Liver (tissue), 9 donors: Measurements from ENCODE around the gene ILRUN. TPM values are rescaled to one million over a fixed set of nuclear protein-coding genes. Genes with fewer than 3 reads are reported as not detected.

ENCODE experiments used
- DNase-seq: peaks from one replicate; pipeline ENCODE4 v3.0.0-alpha.2; 2017; ENCODE audit warnings: low spot score
- H3K27ac ChIP-seq, 2 donors: one replicate each; pipeline ENCODE4 v1.7.0; 2013; ENCODE audit warnings: inconsistent platforms in 2 of 2, low read length in 2 of 2, control low read depth in 1 of 2, low read depth in 1 of 2, mild to moderate bottlenecking in 1 of 2
- H3K27me3 ChIP-seq, 4 donors: one replicate each; pipeline versions ENCODE4 v1.6.1 to v1.7.0; 2013; ENCODE audit warnings: low read length in 3 of 4, inconsistent platforms in 1 of 4, mild to moderate bottlenecking in 1 of 4, moderate library complexity in 1 of 4; ENCODE audit not compliant: control insufficient read depth in 4 of 4, insufficient read depth in 4 of 4
- H3K36me3 ChIP-seq, 4 donors: one replicate each; pipeline versions ENCODE4 v1.6.1 to v1.7.0; 2013; ENCODE audit warnings: low read length in 3 of 4, mild to moderate bottlenecking in 3 of 4, low read depth in 1 of 4, moderate library complexity in 1 of 4; ENCODE audit not compliant: control insufficient read depth in 4 of 4, insufficient read depth in 3 of 4
- H3K4me1 ChIP-seq, 4 donors: one replicate each; pipeline versions ENCODE4 v1.6.1 to v1.7.0; 2013; ENCODE audit warnings: low read length in 3 of 4, mild to moderate bottlenecking in 3 of 4, moderate library complexity in 1 of 4; ENCODE audit not compliant: control insufficient read depth in 4 of 4, insufficient read depth in 4 of 4
- H3K4me3 ChIP-seq, 3 donors: one replicate each; pipeline versions ENCODE4 v1.6.1 to v1.7.0; 2013; ENCODE audit warnings: low read length in 3 of 3, control low read depth in 1 of 3, low read depth in 1 of 3, mild to moderate bottlenecking in 1 of 3
- H3K9ac ChIP-seq, 2 donors: one replicate each; pipeline ENCODE4 v1.7.0; 2013; ENCODE audit warnings: low read length in 2 of 2, mild to moderate bottlenecking in 2 of 2, moderate library complexity in 2 of 2, control low read depth in 1 of 2, low read depth in 1 of 2
- H3K9me3 ChIP-seq, 4 donors: one replicate each; pipeline versions ENCODE4 v1.6.1 to v1.7.0; 2013; ENCODE audit warnings: low read length in 3 of 4; ENCODE audit not compliant: control insufficient read depth in 4 of 4
- EGR1 ChIP-seq, 2 donors: IDR thresholded peaks; 2 replicates each; pipeline ENCODE4 v1.6.1; 2016 to 2018; ENCODE audit warnings: antibody characterized with exemption in 2 of 2, low read depth in 2 of 2
- FOXA1 ChIP-seq: IDR thresholded peaks from 2 replicates; pipeline ENCODE4 v1.6.1; 2016; ENCODE audit warnings: antibody characterized with exemption
- FOXA2 ChIP-seq: IDR thresholded peaks from 2 replicates; pipeline ENCODE4 v1.6.1; 2016; ENCODE audit warnings: antibody characterized with exemption
- GABPA ChIP-seq, 2 donors: IDR thresholded peaks in 1 of 2; conservative IDR thresholded peaks in 1 of 2; 2 replicates each; pipeline ENCODE4 v1.6.1; 2016; ENCODE audit warnings: antibody characterized with exemption in 2 of 2, mild to moderate bottlenecking in 1 of 2, moderate library complexity in 1 of 2
- HNF4A ChIP-seq, 2 donors: conservative IDR thresholded peaks; 2 replicates each; pipeline ENCODE4 v1.6.1; 2016; ENCODE audit warnings: antibody characterized with exemption in 2 of 2, mild to moderate bottlenecking in 2 of 2
- HNF4G ChIP-seq: IDR thresholded peaks from 2 replicates; pipeline ENCODE4 v1.6.1; 2016; ENCODE audit warnings: antibody characterized with exemption
- JUND ChIP-seq, 2 donors: IDR thresholded peaks; 2 replicates each; pipeline ENCODE4 v1.6.1; 2016; ENCODE audit warnings: antibody characterized with exemption in 2 of 2
- NR2F2 ChIP-seq: IDR thresholded peaks from 2 replicates; pipeline ENCODE4 v1.6.1; 2016; ENCODE audit warnings: antibody characterized with exemption
- RAD21 ChIP-seq, 2 donors: IDR thresholded peaks; 2 replicates each; pipeline ENCODE4 v1.6.1; 2016; ENCODE audit warnings: antibody characterized with exemption in 2 of 2, mild to moderate bottlenecking in 2 of 2
- RXRA ChIP-seq, 2 donors: IDR thresholded peaks; 2 replicates each; pipeline ENCODE4 v1.6.1; 2017 to 2018; ENCODE audit warnings: antibody characterized with exemption in 2 of 2, mild to moderate bottlenecking in 1 of 2
- SP1 ChIP-seq: IDR thresholded peaks from 2 replicates; pipeline ENCODE4 v1.6.1; 2018; ENCODE audit warnings: antibody characterized with exemption, mild to moderate bottlenecking
- TAF1 ChIP-seq: conservative IDR thresholded peaks from 2 replicates; pipeline ENCODE4 v1.6.1; 2016; ENCODE audit warnings: antibody characterized with exemption, mild to moderate bottlenecking
- YY1 ChIP-seq: IDR thresholded peaks from 2 replicates; pipeline ENCODE4 v1.6.1; 2016; ENCODE audit warnings: antibody characterized with exemption, mild to moderate bottlenecking
- WGBS: extraction: QIAGEN DNeasy Blood & Tissue Kit; methylation state at CpG from one replicate; pipeline ENCODE4 v1.1.7; 2013; 5-methylcytosine and 5-hydroxymethylcytosine counted together
- polyA plus RNA-seq, 2 donors: library from polyadenylated mRNA; stranded (reverse) in 1 of 2; unstranded in 1 of 2; fragments of 200-250 nt in 1 of 2; fragments of >200 nt in 1 of 2; fragmentation: Nextera tagmentation in 1 of 2; extraction: Ambion mirVana in 1 of 2; gene quantifications; one replicate each; pipeline versions ENCODE4 v1.2.1 to v1.2.3, GENCODE V29; 2013 to 2015
- total RNA-seq, 2 donors: library from RNA; depleted of rRNA; stranded (reverse); fragments of >200 nt; gene quantifications; one replicate each; pipeline ENCODE4 v1.2.3, GENCODE V29; 2014
- TF ChIP-seq, protein P1 (sequence below): IDR thresholded peaks from 2 replicates; pipeline ENCODE4 v1.6.1; 2016; ENCODE audit warnings: antibody characterized with exemption, mild to moderate bottlenecking
- TF ChIP-seq, protein P2 (sequence below): fragments of 150-350 bp; IDR thresholded peaks from 2 replicates; pipeline ENCODE4 v1.5.1; 2017; ENCODE audit warnings: improper control_type of control experiment, low read depth, low read length; ENCODE audit not compliant: missing input control
- TF ChIP-seq, protein P3 (sequence below): IDR thresholded peaks from 2 replicates; pipeline ENCODE4 v1.6.1; 2016; ENCODE audit warnings: antibody characterized with exemption
- TF ChIP-seq, protein P4 (sequence below): IDR thresholded peaks from 2 replicates; pipeline ENCODE4 v1.6.1; 2016; ENCODE audit warnings: antibody characterized with exemption
- donor health status: healthy.
- donor health status: healthy.
- donor health status: healthy.
- donor health status: healthy.
- donor health status: healthy.

The ILRUN gene
- total and polyA plus RNA-seq, 4 donors = 20.3 to 77.3 (median 46.2) TPM

DNA sequence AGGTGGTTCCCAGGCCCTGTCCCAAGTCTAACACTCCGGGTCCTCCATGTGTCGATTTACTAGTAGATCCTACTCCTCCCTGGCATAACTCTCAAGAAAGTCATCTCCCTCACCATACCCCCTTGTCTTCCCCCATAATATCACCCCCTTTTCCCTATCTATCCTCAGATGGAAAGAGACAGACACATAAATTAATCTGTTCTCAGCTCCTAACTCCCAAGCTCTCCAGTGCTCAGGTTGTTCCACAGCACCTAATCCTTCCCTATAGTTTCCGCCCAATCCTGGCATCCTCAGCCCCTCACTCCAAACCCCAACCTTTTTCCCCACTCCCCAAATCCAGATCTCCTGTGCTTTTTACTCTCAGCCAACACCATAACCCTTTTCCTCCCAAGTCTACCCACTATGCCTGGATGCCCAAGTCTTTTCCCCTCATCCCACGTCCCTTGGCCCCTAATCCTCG lies 808 bp downstream of the ILRUN start:
- no peaks in the 10 kb centered on the region for H3K27me3 ChIP-seq
- TF ChIP-seq, protein P1, sequence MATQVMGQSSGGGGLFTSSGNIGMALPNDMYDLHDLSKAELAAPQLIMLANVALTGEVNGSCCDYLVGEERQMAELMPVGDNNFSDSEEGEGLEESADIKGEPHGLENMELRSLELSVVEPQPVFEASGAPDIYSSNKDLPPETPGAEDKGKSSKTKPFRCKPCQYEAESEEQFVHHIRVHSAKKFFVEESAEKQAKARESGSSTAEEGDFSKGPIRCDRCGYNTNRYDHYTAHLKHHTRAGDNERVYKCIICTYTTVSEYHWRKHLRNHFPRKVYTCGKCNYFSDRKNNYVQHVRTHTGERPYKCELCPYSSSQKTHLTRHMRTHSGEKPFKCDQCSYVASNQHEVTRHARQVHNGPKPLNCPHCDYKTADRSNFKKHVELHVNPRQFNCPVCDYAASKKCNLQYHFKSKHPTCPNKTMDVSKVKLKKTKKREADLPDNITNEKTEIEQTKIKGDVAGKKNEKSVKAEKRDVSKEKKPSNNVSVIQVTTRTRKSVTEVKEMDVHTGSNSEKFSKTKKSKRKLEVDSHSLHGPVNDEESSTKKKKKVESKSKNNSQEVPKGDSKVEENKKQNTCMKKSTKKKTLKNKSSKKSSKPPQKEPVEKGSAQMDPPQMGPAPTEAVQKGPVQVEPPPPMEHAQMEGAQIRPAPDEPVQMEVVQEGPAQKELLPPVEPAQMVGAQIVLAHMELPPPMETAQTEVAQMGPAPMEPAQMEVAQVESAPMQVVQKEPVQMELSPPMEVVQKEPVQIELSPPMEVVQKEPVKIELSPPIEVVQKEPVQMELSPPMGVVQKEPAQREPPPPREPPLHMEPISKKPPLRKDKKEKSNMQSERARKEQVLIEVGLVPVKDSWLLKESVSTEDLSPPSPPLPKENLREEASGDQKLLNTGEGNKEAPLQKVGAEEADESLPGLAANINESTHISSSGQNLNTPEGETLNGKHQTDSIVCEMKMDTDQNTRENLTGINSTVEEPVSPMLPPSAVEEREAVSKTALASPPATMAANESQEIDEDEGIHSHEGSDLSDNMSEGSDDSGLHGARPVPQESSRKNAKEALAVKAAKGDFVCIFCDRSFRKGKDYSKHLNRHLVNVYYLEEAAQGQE = no peak
- TF ChIP-seq RXRA (IDR thresholded peaks at IDR 0.05) = no peak
- TF ChIP-seq NR2F2 = no peak
- TF ChIP-seq YY1 = no peak
- no peak for TF ChIP-seq FOXA2
- TF ChIP-seq FOXA1 = no peak
- TF ChIP-seq TAF1 = no peak
- no peak for TF ChIP-seq RAD21 (IDR thresholded peaks at IDR 0.05)
- no peak for TF ChIP-seq EGR1 (IDR thresholded peaks at IDR 0.05; ENCODE audit: low read depth in 2 of 2)
- TF ChIP-seq, protein P2, sequence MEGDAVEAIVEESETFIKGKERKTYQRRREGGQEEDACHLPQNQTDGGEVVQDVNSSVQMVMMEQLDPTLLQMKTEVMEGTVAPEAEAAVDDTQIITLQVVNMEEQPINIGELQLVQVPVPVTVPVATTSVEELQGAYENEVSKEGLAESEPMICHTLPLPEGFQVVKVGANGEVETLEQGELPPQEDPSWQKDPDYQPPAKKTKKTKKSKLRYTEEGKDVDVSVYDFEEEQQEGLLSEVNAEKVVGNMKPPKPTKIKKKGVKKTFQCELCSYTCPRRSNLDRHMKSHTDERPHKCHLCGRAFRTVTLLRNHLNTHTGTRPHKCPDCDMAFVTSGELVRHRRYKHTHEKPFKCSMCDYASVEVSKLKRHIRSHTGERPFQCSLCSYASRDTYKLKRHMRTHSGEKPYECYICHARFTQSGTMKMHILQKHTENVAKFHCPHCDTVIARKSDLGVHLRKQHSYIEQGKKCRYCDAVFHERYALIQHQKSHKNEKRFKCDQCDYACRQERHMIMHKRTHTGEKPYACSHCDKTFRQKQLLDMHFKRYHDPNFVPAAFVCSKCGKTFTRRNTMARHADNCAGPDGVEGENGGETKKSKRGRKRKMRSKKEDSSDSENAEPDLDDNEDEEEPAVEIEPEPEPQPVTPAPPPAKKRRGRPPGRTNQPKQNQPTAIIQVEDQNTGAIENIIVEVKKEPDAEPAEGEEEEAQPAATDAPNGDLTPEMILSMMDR = no peak
- TF ChIP-seq HNF4G = no peak
- no peaks in the 10 kb centered on the region for H3K9me3 ChIP-seq
- no peak for DNase-seq
- peaks cover 5 to 43% (median 28%) of the 10 kb centered on the region in 4 donors for H3K4me1 ChIP-seq
- peak overlapping the region; percentile 96 to 100 for H3K9ac ChIP-seq
- H3K4me3 ChIP-seq = peak overlapping the region; percentile 73 to 87 (median 78)
- WGBS = 6% methylated on average over 5 of the region's 5 CpGs
- peak overlapping the region; percentile 97 to 98 for H3K27ac ChIP-seq
- H3K36me3 ChIP-seq = no peaks in the 10 kb centered on the region

DNA sequence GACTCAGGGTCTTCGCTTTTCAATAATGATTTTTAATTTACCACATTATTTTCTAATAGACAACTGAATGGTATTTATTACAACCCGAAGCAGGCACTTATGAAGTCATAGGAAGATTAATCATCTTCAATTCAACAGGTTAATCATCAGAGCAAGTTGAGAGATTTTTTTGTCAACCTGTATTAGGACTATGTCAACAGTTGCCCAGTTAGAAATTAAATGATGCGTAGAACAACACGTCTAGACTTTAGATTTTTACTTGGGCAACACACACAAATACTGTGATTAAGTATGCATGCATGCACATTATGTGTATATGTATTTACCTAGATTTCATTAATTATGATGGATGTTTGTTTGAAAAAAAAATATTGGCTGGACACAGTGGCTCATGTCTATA lies 4.3 kb downstream of the ILRUN start:
- TF ChIP-seq YY1 (no peak), HNF4G (no peak), TAF1 (no peak), RAD21 (IDR thresholded peaks at IDR 0.05) (no peak), GABPA (IDR thresholded peaks at IDR 0.05 in 1 of 2, conservative IDR thresholded peaks at IDR 0.05 in 1 of 2) (no peak), RXRA (IDR thresholded peaks at IDR 0.05) (no peak), SP1 (no peak), FOXA1 (no peak), FOXA2 (no peak), JUND (IDR thresholded peaks at IDR 0.05) (no peak), HNF4A (conservative IDR thresholded peaks at IDR 0.05) (no peak), NR2F2 (no peak), EGR1 (IDR thresholded peaks at IDR 0.05; ENCODE audit: low read depth in 2 of 2) (no peak)
- TF ChIP-seq, protein P3, sequence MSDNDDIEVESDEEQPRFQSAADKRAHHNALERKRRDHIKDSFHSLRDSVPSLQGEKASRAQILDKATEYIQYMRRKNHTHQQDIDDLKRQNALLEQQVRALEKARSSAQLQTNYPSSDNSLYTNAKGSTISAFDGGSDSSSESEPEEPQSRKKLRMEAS = no peak
- TF ChIP-seq, protein P2 = no peak
- TF ChIP-seq, protein P4, sequence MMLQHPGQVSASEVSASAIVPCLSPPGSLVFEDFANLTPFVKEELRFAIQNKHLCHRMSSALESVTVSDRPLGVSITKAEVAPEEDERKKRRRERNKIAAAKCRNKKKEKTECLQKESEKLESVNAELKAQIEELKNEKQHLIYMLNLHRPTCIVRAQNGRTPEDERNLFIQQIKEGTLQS = no peak
- no peak for DNase-seq
- H3K27ac ChIP-seq = no peak overlapping the region
- WGBS = 85% methylated on average over 4 of the region's 4 CpGs
- no peaks in the 10 kb centered on the region for H3K9me3 ChIP-seq
- no peaks in the 10 kb centered on the region for H3K36me3 ChIP-seq
- H3K4me1 ChIP-seq = peaks cover 7 to 60% (median 42%) of the 10 kb centered on the region in 4 donors
- no peaks in the 10 kb centered on the region for H3K27me3 ChIP-seq
- no peak overlapping the region for H3K9ac ChIP-seq
- no peak overlapping the region for H3K4me3 ChIP-seq
